HG02840 (cell line): ENCODE data around the gene SLC25A42.
"Not testable (repeated sequence)": the region's sequence is repeated elsewhere in the genome, so short reads cannot be mapped to it uniquely, and the experiment has no call there.

Experiments
- ATAC-seq: cut with Tn5 transposase; IDR thresholded peaks from one replicate; pipeline ENCODE4 v1.9.1; 2021; ENCODE audit warnings: mild to moderate bottlenecking, moderate library complexity, moderate number of reproducible peaks; ENCODE audit not compliant: unreplicated experiment, low FRiP score

SLC25A42 gene

GRCh38 chr19:19063183-19064097 lies at the start of gene SLC25A42:
Gene SLC25A42, plus strand, starts transcription at chr19:19063994. Its CDS starts 32,131 bp downstream, at chr19:19096125.
- ATAC-seq = peak; percentile 93

DNA sequence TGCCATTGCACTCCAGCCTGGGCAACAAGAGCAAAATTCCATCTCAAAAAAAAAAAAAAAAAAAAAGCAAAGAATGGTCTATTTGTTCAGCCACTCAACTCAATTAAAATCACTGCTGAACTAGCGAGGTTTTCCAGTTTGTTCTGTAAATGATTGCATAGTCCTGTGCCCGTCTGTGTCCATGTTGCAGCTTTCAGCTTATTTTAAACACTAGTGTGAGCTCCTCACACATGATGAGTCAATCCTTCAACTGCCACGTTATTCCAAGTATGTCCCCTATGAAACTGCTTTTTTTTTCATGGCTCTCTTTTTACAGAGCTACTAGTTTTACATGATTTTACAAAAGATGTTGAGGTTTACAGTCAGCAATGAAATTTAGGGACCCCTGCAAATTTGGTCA lies 42.7 kb upstream of the SLC25A42 start:
- ATAC-seq = no peak

GRCh38 chr19:19022380-19022961 lies 41.3 kb upstream of the SLC25A42 start:
- ATAC-seq = no peak

DNA sequence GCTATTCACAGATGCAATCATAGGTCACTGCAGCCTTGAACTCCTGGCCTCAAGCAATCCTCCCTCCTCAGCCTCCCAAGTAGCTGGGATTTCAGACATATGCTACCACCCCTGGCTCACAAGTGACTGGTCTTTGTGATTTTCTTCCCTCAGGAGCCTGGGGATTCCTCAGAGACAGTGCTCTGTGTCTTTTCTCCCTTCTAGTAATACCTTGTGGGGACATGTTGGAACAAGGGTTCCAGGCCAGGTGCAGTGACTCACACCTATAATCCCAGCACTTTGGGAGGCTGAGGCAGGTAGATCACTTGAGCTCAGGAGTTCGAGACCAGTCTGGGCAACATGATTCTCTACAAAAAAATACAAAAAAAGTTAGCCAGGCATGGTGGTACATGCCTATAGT lies 40.4 kb upstream of the SLC25A42 start:
- not testable (repeated sequence) for ATAC-seq

- ATAC-seq = no peak
Measured at GRCh38 chr19:19025861-19026260, 37.9 kb upstream of the SLC25A42 start.

GRCh38 chr19:19026299-19026971 lies 37.4 kb upstream of the SLC25A42 start:
- no peak for ATAC-seq

DNA sequence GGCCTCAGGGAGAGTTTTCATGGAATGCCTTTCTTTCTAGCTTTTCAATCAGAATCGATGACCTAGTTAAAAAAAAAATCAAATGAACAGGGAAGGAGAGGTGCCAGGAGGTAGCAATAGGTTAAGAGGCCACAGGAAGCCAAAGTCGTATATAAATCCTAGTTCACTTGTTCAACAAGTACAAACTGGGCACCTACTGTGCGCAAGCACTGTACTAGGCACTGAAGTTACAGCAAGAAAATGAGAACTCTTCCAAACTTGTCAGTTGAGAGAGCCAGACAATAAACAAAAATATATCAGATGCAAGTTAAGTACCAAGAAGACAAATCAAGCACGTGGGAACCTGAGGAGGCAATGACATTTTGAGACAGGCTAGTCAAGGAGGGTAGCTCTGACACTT lies 36.6 kb upstream of the SLC25A42 start:
- no peak for ATAC-seq

DNA sequence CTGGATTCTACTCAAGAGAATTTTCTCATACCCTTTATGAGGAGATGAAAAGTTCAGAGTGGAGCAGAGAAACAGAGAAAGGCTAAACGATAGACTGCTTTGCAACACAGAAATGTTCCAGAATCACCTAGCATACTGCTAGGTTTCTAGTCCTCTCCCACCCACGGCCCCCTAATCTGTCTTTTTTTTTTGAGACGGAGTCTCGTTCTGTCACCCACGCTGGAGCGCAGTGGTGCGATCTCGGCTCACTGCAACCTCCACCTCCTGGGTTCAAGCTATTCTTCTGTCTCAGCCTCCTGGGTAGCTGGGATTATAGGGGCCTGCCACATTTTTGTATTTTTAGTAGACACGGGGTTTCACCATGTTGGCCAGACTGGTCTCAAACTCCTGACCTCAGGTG lies 35.3 kb upstream of the SLC25A42 start:
- ATAC-seq = no peak

DNA sequence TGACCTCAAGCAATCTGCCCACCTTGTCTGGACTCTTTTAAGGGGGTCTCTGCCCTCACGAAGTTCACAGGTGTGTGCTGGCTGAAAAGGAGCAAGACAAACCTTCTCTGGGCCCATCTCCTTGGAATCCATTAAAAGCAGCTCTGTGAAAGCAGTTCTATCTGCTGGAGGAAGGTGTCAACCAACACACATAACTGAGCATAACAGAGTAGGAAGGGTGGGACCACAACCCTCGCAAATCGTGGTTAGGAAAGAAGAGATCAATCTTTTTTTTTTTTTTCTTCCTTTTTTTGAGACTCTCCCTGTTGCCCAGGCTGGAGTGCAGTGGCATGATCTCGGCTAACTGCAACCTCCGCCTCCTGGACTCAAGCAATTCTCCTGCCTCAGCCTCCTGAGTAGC lies 31.9 kb upstream of the SLC25A42 start:
- no peak for ATAC-seq

DNA sequence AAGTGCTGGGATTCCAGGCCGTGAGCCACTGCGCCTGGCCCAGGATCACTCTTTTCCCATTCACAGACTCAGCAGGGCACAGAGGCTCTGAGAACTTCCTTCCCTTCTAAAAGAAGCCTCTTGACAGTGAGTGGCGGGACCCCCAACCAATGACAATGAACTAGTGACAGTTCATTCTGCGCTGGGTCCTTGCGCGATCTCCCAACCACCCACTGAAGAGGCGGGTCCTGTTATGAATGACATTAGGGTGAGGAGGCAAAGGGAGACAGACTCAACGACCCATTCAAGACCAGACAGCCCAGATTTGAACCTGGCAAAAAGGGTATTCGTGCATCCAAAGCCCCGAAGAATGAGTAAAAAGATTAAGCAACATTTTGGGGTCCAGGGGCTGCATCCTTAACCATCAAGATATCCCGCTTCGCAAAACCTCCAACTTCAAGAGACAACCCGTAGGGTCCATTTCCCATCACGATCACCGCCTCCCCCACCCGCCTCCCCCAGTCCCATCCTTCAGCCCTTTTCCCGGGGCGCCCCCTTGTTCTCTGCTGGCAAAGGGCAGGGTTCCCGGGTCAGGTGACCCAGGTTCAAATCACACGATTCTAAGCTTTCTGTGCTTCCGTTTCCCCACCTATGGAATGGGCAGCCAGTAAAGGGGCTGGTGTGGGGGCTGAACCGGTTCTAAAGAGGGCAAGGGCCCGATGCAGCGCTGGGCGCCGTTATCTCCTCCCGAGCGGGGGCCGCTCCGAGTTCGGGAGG lies 31.2 kb upstream of the SLC25A42 start:
- peak; percentile 4 for ATAC-seq

DNA sequence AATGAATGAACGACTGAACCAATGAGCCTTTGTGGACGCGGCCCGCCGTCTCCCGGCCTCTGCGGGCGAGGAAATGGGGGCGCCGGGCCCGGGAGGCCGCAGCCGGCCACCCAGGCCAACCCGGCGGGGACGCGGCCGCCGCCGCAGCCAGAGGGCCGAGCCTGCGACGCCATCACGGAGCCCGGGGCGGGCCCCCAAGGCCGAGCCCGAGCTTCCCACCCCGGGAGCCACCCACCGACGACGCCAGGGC lies 30.7 kb upstream of the SLC25A42 start:
- ATAC-seq = no peak

DNA sequence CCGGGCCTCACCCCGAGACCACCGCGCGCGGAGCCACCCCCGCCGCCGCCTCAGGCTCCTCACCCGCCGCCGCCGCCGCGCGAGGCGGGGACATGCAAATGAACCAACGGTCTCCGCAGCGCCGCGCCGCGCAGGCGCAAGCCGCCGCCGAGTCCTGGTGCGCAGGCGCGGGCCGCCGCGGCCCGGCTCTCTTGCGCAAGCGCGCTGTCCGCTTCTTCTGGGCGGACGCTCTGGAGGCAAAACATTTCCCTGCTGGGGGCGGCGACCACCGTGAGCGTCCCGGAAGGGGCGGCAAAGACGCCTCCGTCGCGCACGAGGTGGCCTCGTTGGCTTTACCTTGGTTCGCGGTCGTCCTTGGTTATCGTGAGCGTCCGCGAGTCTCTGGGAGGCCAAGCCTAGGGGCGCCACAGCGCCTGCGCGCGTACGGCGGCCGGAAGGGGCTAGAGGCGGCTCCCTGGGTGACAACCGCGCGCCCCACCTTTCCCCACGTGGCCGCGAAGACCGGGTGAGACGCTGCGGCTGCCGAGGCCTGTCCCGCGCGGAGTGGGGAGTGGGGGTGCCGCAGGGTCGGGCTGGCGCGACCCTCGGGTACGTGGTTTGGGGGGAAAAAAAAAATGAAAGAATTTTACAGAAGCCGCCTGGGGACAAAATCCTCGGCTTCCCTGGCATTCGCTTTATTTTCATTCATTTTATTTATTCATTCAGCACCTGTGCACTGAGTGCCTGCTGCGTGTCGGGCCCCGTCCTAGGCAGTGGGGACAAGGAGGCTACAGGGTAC lies 30.2 kb upstream of the SLC25A42 start, which contains the start of the genes ARMC6 and SUGP2:
TSS of gene ARMC6 (plus strand) at position 178 of the 778 bp plus-strand sequence. CDS start 607 bp downstream, outside the sequence.
TSS of gene SUGP2 (minus strand) at position 92 of the 778 bp plus-strand sequence. CDS start 2,446 bp downstream, outside the sequence.
- ATAC-seq = peak; percentile 77

DNA sequence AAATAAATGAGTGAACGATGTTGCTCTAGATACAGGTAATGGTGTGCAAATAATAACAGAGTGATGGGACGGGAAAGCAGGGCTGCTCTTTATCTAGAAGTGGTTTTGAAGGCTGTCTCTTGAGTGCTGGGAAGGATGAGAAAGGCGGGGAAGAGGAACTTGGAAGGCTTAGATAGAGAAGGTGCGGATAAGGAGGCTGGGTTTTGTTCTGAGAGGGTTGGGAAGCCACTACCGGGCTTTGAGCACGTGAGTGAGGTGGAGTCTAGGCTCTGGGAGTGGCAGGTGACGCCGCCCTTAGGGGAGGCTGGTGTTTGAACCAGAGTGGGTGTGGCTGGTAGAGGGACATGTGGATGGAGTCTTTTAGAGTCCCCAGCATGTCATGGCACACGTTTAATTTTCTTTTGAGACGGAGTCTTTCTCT lies 29.6 kb upstream of the SLC25A42 start:
- no peak for ATAC-seq

DNA sequence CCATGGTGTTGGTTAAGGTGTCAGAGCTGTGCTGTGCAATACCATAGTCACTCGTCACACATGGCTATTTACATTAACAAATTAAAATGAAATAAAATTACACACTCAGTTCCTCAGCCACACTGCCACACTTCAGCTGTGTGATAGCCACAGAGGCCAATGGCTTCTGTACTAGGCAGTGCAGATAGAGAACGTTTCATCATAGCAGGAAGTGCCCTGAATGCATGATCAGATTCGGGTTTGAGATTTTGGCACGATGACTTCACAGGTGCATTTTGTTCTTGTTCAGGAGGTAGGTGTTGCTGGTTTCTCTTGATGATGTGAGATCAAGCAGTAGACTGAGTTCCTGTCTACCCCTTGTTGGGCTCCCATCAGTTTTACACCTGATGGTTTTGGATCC lies 23.9 kb upstream of the SLC25A42 start:
- ATAC-seq = no peak

DNA sequence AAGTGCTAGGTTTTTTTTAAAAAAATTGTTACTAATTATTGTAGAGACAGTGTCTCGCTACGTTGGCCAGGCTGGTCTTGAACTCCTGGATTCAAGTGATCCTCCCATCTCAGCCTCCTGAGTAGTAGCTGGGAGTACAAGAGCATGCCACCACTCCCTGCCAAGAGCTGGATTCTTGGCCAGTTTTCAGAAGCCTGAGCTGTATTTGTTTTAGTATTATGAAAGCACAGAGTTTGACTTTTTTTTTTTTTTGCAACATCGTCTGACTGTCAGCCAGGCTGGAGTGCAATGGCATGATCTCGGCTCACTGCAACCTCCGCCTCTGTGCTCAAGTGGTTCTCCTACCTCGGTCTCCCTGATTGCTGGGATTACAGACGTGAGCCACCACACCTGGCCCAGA lies 23.4 kb upstream of the SLC25A42 start:
- no peak for ATAC-seq

DNA sequence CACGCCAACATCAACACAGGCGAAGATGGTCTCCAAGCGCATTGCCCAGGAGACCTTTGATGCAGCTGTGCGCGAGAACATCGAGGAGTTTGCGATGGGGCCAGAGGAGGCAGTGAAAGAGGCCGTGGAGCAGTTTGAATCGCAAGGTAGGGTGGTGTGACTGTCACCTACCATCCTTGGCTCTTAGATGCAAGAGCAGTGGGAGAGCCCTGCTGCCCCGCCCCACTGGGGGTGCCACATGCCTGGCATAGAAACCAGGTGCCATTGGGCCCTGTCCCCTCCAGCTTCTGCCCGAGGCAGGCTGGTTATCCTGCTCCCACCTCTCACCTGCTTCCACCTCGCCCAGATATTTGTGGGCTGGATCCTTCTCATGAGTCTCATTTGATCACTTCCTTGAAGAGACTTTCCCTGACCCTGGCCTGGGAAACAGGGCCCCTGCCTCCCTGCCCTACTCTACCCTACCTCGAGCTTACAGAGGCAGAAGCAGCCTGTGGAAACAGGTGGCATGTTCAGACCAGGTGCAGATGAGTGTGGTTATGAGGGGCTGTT lies 21.0 kb upstream of the SLC25A42 start:
- ATAC-seq = no peak

DNA sequence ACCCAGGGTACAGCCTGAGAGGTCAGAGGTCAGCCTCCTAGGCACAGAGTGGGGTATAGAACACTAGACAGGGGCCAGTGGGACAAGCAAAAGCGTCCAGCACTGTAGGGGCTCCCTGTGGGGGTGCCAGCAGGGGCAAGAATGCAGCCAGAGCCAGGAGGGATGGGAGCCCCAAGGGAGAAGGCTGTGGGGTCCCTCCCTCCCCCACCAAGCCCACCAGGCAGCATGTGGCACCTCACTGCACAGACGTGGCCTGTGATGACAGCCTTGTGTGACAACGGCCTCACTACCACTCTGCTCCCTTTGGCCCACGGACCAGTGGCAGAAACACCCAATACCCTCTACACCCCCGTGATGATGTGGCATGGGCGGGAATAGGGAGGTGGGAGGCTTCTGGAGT lies 20.3 kb upstream of the SLC25A42 start:
- ATAC-seq = no peak

DNA sequence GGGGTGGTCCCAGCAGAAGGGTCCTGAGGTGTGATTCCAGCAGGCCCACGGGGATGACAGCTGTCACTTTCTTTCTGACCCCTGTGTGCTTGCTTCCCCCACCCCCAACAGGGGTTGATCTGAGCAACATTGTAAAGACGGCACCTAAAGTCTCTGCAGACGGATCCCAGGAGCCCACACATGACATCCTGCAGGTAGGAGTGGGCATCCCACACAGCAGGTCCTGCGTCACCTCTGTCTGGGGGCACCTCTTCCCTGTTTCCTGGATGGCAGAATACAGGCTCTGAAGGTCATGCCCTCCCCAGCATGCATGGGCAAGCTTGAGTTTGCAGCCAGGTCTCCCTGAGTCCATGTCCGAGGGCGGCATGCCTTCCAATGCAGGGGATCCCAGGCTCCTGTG lies 19.9 kb upstream of the SLC25A42 start:
- no peak for ATAC-seq

- no peak for ATAC-seq
Measured at GRCh38 chr19:19049406-19049805, 14.4 kb upstream of the SLC25A42 start.

DNA sequence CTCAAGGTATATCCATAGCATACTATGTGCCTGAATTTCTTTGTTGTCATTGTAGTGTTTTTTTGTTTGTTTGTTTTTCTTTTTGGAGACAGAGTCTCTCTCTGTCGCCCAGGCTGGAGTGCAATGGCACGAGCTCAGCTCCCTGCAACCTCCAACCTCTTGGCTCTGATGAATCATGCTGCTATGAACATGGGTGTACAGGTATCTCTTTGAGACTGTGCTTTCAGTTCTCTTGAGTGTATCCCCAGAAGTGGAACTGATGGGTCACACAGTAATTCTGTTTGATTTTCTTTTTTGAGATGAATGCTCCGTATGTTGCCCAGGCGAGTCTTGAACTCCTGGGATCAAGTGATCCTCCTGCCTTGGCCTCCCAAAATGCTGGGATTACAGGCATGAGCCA lies 13.7 kb upstream of the SLC25A42 start:
- ATAC-seq = no peak
